ENCODE measurements around the gene ACACA. TPM values are rescaled to one million over a fixed set of nuclear protein-coding genes. Genes with fewer than 3 reads are reported as not detected.

ACACA gene
- total RNA-seq, 2 experiments from 2014 or later = 38.6 to 46.3 TPM

- H3K9me3 Mint-ChIP-seq = no peaks in the 10 kb centered on the region
- H3K4me1 Mint-ChIP-seq = peaks cover 3% of the 10 kb centered on the region
- DNase-seq = no peak
- ChIA-PET POLR2A (no interaction called here), CTCF (no interaction called here)
- no peaks in the 10 kb centered on the region for H3K27me3 Mint-ChIP-seq
- peaks cover 5% of the 10 kb centered on the region for H3K36me3 Mint-ChIP-seq (ENCODE audit: low read depth)
- no peak overlapping the region for H3K27ac Mint-ChIP-seq
- H3K4me3 Mint-ChIP-seq = no peak overlapping the region
Measured at GRCh38 chr17:37041932-37042331, 364.7 kb downstream of the ACACA start.

GRCh38 chr17:37039269-37039668 is 367.4 kb downstream of the ACACA start:
- no peak for DNase-seq
- CTCF ChIA-PET = interaction anchor here (1.0 to 1.4 kb wide), 2 partner anchors 8 to 412 kb away, joined by 3 to 7 read pairs; no protein-coding TSS in a partner anchor
- H3K36me3 Mint-ChIP-seq (ENCODE audit: low read depth) = peaks cover 16% of the 10 kb centered on the region
- no peaks in the 10 kb centered on the region for H3K27me3 Mint-ChIP-seq
- H3K9me3 Mint-ChIP-seq = no peaks in the 10 kb centered on the region
- POLR2A ChIA-PET = no interaction called here
- H3K4me3 Mint-ChIP-seq = no peak overlapping the region
- no peak overlapping the region for H3K27ac Mint-ChIP-seq
- peaks cover 3% of the 10 kb centered on the region for H3K4me1 Mint-ChIP-seq

- DNase-seq = no peak
- Mint-ChIP-seq H3K36me3 (ENCODE audit: low read depth) (peaks cover 11% of the 10 kb centered on the region), H3K4me1 (no peaks in the 10 kb centered on the region), H3K27ac (no peak overlapping the region), H3K4me3 (no peak overlapping the region), H3K27me3 (no peaks in the 10 kb centered on the region), H3K9me3 (no peaks in the 10 kb centered on the region)
- POLR2A ChIA-PET = no interaction called here
- CTCF ChIA-PET = no interaction called here
Measured at GRCh38 chr17:37037590-37038155, 369.0 kb downstream of the ACACA start.

Other genes with a start within 250 kb of the ACACA start
- gene C17orf78, start 30.9 kb downstream of the ACACA start, total RNA-seq = not detected
- gene TADA2A, start 50 bp upstream of the ACACA start, total RNA-seq = 10 to 100 TPM; 42.5 to 43.0 TPM
- 10 to 100 TPM; 14.6 to 16.3 TPM for gene DUSP14, start 83.1 kb upstream of the ACACA start, total RNA-seq
- 100 to 1,000 TPM; 106 to 113 TPM for gene SYNRG, start 202.6 kb upstream of the ACACA start, total RNA-seq
- 10 to 100 TPM; 26.3 to 28.0 TPM for gene DDX52, start 236.6 kb upstream of the ACACA start, total RNA-seq

Measured in activated CD4-positive, alpha-beta memory T cell treated with anti-CD3 and anti-CD28 coated beads, Interleukin-2, amount 10 ng/mL, durations not matched to agents 7 days and 5 days (primary cell).